Measurements from ENCODE around the gene SLC25A21. TPM values are rescaled to one million over a fixed set of nuclear protein-coding genes. Genes with fewer than 3 reads are reported as not detected.

SLC25A21 gene
- total RNA-seq, 1 donor from 2014 or later = 6.4 TPM

- no peaks in the 10 kb centered on the region for H3F3A ChIP-seq (ENCODE audit: low read depth)
- Mint-ChIP-seq H3K36me3 (no peaks in the 10 kb centered on the region), H3K9me3 (peaks cover 2% of the 10 kb centered on the region), H3K27ac (no peak overlapping the region), H3K27me3 (ENCODE audit: insufficient read depth, low read depth) (no peaks in the 10 kb centered on the region), H3K4me1 (peaks cover 3% of the 10 kb centered on the region), H3K4me3 (no peak overlapping the region)
- TF ChIP-seq EZH2phosphoT487 (IDR thresholded peaks at IDR 0.05) (no peak), EZH2 (IDR thresholded peaks at IDR 0.05) (no peak)
- TF ChIP-seq, protein P1, sequence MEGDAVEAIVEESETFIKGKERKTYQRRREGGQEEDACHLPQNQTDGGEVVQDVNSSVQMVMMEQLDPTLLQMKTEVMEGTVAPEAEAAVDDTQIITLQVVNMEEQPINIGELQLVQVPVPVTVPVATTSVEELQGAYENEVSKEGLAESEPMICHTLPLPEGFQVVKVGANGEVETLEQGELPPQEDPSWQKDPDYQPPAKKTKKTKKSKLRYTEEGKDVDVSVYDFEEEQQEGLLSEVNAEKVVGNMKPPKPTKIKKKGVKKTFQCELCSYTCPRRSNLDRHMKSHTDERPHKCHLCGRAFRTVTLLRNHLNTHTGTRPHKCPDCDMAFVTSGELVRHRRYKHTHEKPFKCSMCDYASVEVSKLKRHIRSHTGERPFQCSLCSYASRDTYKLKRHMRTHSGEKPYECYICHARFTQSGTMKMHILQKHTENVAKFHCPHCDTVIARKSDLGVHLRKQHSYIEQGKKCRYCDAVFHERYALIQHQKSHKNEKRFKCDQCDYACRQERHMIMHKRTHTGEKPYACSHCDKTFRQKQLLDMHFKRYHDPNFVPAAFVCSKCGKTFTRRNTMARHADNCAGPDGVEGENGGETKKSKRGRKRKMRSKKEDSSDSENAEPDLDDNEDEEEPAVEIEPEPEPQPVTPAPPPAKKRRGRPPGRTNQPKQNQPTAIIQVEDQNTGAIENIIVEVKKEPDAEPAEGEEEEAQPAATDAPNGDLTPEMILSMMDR (IDR thresholded peaks at IDR 0.05) = no peak
- peaks cover 10% of the 10 kb centered on the region for H3K27me3 ChIP-seq
- no peak overlapping the region for H3K4me3 ChIP-seq
- H3K9me3 ChIP-seq (ENCODE audit: low read depth) = no peaks in the 10 kb centered on the region
- DNase-seq (ENCODE audit: low spot score) = no peak
- H3K79me2 ChIP-seq (ENCODE audit: low read depth) = no peaks in the 10 kb centered on the region
- no peak overlapping the region for H3K27ac ChIP-seq
- H3K4me1 ChIP-seq = no peaks in the 10 kb centered on the region
- no peaks in the 10 kb centered on the region for H3K36me3 ChIP-seq
- no peak overlapping the region for H3K9ac ChIP-seq
- H4K20me1 ChIP-seq (ENCODE audit: low read depth) = no peaks in the 10 kb centered on the region
- no peak overlapping the region for H3K4me2 ChIP-seq
- no peak overlapping the region for H2AFZ ChIP-seq (replicated peaks)
Observed at GRCh38 chr14:36751106-36751505, 421.3 kb downstream of the SLC25A21 start.

- peaks cover 10% of the 10 kb centered on the region for H3K27me3 ChIP-seq
- no peaks in the 10 kb centered on the region for H3F3A ChIP-seq (ENCODE audit: low read depth)
- H3K4me2 ChIP-seq = no peak overlapping the region
- DNase-seq (ENCODE audit: low spot score) = no peak
- no peaks in the 10 kb centered on the region for H3K4me1 Mint-ChIP-seq
- no peaks in the 10 kb centered on the region for H3K9me3 ChIP-seq (ENCODE audit: low read depth)
- no peak overlapping the region for H3K27ac Mint-ChIP-seq
- no peak overlapping the region for H3K9ac ChIP-seq
- H3K4me3 Mint-ChIP-seq = no peak overlapping the region
- no peaks in the 10 kb centered on the region for H3K4me1 ChIP-seq
- H2AFZ ChIP-seq (replicated peaks) = no peak overlapping the region
- H3K4me3 ChIP-seq = no peak overlapping the region
- H3K27ac ChIP-seq = no peak overlapping the region
- H3K79me2 ChIP-seq (ENCODE audit: low read depth) = no peaks in the 10 kb centered on the region
- TF ChIP-seq EZH2phosphoT487 (IDR thresholded peaks at IDR 0.05) (no peak), EZH2 (IDR thresholded peaks at IDR 0.05) (no peak)
- TF ChIP-seq, protein P1 (IDR thresholded peaks at IDR 0.05) = no peak
- no peaks in the 10 kb centered on the region for H4K20me1 ChIP-seq (ENCODE audit: low read depth)
- H3K27me3 Mint-ChIP-seq (ENCODE audit: insufficient read depth, low read depth) = no peaks in the 10 kb centered on the region
- no peaks in the 10 kb centered on the region for H3K36me3 ChIP-seq
- no peaks in the 10 kb centered on the region for H3K36me3 Mint-ChIP-seq
- peaks cover 2% of the 10 kb centered on the region for H3K9me3 Mint-ChIP-seq
Observed at GRCh38 chr14:36750244-36750643, 422.2 kb downstream of the SLC25A21 start.

DNA sequence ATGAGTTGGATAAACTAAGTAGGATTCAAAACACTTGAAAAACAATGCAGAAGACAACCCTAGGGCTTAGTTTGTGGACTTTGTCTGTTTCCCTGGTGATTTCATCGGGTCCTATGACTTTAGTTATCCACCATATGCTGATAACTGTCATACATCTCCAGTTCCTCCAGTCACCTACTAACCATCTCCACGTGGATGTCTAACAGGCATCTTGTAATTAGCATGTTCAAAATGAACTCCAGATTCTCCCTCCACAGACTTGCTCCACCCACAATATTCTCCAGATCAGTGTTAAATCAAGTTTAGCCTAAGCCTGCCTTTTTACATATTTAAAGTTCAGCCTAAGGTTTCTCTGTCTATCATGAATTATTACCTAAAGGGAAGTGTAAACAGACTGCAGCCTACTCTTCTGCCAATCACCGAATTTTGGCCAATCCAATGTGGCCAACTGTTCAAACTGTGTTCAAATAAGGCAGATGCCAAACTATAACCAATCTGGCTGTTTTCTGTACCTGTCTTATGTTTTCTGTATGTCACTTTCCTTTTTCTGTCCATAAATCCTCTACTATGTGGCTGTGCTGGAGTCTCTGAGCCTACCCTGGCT is 423.7 kb downstream of the SLC25A21 start:
- Mint-ChIP-seq H3K4me3 (no peak overlapping the region), H3K36me3 (no peaks in the 10 kb centered on the region), H3K27ac (no peak overlapping the region), H3K4me1 (no peaks in the 10 kb centered on the region), H3K9me3 (peaks cover 7% of the 10 kb centered on the region), H3K27me3 (ENCODE audit: insufficient read depth, low read depth) (no peaks in the 10 kb centered on the region)
- TF ChIP-seq, protein P1 (IDR thresholded peaks at IDR 0.05) = no peak
- TF ChIP-seq EZH2 (IDR thresholded peaks at IDR 0.05) (no peak), EZH2phosphoT487 (IDR thresholded peaks at IDR 0.05) (no peak)
- Histone ChIP-seq H3K27me3 (peaks cover 10% of the 10 kb centered on the region), H3K36me3 (peaks cover 3% of the 10 kb centered on the region), H3F3A (ENCODE audit: low read depth) (no peaks in the 10 kb centered on the region), H3K4me1 (no peaks in the 10 kb centered on the region), H3K4me2 (no peak overlapping the region), H3K27ac (no peak overlapping the region), H3K9ac (no peak overlapping the region), H3K4me3 (no peak overlapping the region), H4K20me1 (ENCODE audit: low read depth) (no peaks in the 10 kb centered on the region), H3K79me2 (ENCODE audit: low read depth) (no peaks in the 10 kb centered on the region), H3K9me3 (ENCODE audit: low read depth) (no peaks in the 10 kb centered on the region), H2AFZ (replicated peaks) (no peak overlapping the region)
- no peak for DNase-seq (ENCODE audit: low spot score)
